DMS53 (cell line): Measurements from ENCODE around the gene APOBEC3H.
A peak's percentile ranks its signal among the peaks of the same experiment; 100 is the strongest.
"Not testable (repeated sequence)": the region's sequence is repeated elsewhere in the genome, so short reads cannot be mapped to it uniquely, and the experiment has no call there.

ENCODE experiments used
- DNase-seq: peaks from one replicate; lab custom pipeline; 2025; lab: John Stamatoyannopoulos, UW

APOBEC3H gene

DNA sequence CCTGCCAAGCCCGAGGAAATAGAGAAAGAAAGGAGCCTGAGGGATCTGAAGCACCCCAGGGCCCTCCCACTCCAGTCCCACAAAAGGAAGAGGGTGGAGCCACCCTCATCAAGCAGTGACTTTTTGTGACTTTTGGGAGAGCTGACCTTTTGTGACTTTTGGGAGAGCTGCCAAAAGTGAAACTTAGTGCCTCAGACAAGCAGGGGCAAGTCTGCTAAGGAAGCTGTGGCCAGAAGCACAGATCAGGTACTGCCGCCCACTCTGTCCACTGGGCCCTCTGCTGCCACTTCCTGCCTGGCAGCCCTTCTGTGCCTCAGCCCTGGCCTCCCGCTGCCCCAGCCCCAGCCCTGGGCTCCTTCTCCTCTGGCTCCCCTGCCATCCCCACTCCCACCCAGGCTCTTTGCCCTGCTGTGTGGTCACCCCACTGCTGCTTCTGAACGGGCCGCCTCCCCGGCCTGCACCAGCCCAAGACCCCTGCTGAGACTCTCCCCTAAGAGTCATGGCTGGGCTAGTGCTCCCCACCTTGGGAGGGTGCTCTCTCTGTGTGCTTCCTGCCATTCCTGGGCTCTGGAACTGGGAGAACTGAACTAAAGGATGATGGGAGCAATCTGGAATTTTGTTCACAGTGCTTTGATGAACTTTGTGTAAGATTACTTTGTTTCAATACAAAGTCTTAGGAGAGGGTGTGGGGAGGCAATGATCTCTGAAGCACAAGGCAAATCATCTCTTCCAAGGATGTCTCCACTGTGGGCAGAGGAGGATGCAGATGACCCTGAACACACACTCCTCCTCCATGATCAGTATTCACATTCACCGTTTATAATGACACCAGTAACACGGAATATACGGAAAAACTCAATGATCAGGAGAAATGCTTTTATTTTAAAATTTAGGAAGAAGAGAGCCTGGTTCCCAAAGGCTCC, at the start of gene APOBEC3H:
TSS of gene APOBEC3H (plus strand) at position 147 of the 923 bp plus-strand sequence. CDS start 3,035 bp downstream, outside the sequence.
- no peak for DNase-seq

GRCh38 chr22:39049486-39049885, 47.6 kb upstream of the APOBEC3H start:
- DNase-seq, result peak; percentile 12

DNA sequence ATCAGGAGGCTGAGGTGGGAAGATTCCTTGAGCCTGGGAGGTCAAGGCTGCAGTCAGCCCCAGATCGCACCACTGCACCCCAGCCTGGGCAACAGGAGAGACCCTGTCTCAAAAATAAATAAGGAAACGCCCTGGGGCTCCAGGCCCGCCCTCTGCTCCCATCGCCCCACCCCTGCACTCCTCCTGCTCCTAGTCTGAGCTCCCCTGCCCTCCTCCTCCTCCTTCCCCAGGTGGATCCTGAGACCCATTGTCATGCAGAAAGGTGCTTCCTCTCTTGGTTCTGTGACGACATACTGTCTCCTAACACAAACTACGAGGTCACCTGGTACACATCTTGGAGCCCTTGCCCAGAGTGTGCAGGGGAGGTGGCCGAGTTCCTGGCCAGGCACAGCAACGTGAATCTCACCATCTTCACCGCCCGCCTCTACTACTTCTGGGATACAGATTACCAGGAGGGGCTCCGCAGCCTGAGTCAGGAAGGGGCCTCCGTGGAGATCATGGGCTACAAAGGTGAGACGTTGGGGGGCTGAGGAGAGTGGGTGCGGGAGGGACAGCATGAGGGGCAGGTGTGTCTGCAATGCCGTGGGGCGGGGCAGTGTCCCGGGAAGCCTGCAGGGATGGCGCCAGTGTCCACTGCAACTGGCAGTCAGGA, 45.1 kb upstream of the APOBEC3H start:
- not testable (repeated sequence) for DNase-seq

DNA sequence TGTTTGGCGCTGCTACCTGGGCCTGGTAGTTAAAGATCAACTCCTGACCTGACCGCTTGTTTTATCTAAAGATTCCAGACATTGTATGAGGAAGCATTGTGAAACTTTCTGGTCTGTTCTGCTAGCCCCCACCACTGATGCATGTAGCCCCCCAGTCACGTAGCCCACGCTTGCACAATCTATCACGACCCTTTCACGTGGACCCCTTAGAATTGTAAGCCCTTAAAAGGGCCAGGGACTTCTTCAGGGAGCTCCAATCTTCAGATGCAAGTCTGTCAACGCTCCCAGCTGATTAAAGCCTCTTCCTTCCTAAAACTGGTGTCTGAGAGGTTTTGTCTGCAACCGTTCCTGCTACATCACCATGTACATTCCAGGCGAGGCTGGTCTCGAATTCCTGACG, 41.4 kb upstream of the APOBEC3H start:
- DNase-seq, result no peak

DNA sequence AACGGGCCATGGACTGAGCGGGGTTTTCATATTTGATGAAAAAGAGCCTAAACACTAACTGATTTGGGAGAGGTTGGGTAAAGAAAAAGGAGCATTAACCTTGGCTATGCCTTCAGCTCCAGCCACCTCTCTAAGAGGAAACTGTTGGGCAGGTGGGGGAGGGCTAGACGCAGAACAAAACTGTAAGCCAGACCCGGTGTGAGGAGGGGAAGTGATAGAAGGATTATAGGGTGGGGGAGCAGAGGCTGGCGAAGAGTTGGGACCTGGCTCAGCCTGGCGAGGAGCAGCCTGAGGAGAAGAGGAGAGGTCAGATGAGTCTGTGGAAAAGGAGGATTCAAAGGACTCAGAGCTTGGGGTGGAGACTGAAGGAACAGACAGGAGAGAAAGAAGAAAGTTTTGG, 35.8 kb upstream of the APOBEC3H start:
- not testable (repeated sequence) for DNase-seq

GRCh38 chr22:39061951-39062350, 35.1 kb upstream of the APOBEC3H start:
- not testable (repeated sequence) for DNase-seq

DNA sequence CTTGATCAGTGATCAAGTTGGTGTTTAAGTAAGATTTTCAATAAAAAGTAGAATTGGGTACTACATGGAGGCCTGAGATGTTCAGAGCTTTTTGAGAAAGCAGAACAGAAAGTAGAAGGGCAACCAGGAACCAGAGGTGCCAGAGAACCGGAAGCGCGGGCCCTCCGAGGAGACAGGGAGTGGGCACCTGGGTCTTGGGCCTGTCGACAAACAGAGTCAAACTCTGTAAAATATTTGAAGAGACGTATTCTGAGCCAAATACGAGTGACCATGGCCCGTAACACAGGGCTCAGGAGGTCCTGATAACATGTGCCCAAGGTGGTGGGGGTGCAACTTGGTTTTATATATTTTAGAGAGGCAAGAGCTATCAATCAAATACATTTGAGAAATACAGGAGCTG, 33.1 kb upstream of the APOBEC3H start:
- not testable (repeated sequence) for DNase-seq

DNA sequence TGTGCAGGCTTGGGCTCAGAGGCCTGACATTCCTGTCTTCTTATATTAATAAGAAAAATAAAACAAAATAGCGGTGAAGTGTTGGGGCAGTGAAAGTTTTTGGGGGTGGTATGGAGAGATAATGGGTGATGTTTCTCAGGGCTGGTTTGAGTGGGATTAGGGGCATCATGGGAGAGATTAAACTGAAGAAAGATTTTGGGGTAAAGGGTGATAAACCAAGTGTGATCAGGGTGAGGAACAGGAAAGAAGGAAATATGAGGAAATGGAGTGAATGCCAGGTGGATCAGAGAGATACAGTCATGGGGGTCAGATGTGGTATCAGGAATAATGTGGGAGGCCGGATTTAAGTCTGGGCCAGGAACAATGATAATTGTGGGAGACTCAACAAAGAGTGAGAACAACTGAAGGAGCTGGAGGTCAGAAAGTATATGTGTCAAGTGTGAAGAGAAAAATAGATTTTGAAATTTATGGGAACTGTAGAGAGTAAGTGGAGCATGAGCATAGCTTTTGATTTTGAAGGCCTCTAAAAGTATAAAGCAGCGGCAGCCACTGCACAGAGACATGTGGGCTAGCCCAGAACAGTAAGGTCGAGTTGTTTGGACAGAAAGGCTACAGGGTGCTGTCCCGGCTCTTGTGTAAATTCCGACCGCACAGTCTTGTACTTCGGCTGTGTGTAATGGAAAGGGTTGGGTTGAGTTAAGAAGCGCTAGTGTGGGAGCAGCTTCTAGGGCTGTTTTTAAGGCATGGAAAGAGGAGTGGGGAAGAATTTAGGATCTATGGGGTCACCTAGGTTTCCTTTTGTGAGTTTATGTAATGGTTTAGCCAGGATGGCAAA, 30.4 kb upstream of the APOBEC3H start:
- not testable (repeated sequence) for DNase-seq

DNA sequence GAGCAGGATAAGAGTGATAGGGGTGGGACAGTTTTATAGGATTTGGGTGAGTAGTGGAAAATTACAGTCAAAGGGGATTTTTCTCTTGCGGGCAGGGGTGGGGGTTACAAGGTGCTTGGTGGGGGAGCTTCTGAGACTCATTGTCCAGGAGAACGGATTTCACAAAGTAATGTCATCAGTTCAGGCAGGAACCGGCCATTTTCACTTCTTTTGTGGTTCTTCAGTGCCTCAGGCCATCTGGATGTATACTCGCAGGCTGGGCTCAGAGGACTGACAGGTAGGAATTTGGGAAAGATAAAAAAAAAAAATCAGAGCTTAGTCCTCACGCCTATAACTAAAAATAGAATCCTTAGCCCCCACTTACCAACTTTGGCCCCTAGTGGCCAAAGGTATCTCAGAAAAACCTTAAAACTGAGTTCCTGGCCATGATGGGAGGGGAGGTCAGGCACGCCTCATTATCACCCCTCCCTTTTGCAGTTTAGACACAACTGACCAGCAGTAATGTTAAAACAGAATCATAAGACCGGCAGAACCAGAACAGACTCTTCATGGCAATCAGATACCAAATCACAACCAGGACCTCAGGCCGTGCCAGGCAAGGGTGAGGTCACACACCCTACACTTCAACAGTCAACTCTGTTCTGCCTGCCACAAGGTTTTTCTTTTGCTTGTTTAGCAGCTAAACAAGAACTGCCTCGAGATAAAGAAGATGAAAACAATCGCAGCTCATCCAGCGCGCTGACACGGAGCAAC, 28.8 kb upstream of the APOBEC3H start:
- DNase-seq, result no peak

GRCh38 chr22:39070186-39070585, 26.9 kb upstream of the APOBEC3H start:
- no peak for DNase-seq

DNA sequence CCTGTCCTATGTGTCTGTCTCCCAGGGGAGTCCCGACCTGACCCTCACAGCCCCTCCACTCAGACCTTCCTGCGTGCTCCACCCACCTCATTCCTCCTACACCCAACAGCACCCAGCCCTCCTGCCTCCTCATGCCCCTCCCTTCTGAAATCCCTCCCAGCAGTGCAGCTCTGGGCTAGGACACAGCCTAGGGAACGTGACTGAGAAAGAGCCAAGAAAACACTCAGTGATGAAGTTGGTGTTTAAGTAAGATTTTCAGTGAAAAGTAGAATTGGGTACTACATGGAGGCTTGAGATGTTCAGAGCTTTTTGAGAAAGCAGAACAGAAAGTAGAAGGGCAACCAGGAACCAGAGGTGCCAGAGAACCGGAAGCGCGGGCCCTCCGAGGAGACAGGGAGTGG, 24.5 kb upstream of the APOBEC3H start:
- not testable (repeated sequence) for DNase-seq

DNA sequence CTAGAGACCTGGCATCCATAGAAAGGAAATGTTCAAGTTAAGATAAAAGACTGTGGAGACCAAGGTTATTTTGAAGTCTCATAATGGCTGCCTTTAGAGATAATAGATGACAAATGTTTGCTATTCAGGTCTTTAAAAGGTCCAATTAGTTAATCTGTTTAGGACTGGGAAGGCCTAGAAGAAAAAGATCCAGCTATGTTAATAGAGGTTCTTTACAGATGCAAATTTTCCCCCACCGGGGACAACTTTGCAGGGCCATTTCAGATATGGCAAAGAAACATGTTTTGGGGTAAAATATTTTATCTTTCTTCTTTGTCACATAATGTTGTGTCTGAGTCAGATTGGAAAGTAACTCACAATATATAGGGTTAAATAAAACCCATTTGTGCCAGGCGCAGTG, 23.1 kb upstream of the APOBEC3H start:
- DNase-seq, result no peak

- DNase-seq, result not testable (repeated sequence)
Observed at GRCh38 chr22:39076155-39077025, 20.7 kb upstream of the APOBEC3H start.

DNA sequence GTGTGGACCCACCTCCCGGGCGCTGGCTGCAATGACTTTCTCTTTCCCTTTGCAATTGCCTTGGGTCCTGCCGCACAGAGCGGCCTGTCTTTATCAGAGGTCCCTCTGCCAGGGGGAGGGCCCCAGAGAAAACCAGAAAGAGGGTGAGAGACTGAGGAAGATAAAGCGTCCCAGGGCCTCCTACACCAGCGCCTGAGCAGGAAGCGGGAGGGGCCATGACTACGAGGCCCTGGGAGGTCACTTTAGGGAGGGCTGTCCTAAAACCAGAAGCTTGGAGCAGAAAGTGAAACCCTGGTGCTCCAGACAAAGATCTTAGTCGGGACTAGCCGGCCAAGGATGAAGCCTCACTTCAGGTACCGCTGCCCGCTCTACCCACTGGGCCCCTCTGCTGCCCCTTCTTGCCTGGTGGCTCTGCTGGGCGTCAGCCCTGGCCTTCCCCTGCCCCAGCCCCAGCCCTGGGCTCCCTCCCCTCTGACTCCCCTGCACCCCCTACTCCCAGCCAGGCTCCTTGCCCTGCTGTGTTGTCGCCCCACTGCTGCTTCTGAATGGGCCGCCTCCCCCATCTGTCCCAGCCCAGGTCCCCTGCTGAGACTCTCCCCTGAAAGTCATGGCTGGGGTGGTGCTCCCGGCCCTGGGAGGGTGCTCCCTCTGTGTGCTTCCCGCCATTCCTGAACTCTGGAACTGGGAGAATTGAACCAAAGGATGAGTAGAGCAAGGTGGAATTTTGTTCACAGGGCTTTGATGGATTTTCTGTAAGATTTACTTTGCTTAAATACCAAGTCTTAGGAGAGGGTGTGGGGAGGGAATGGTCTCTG, 19.8 kb upstream of the APOBEC3H start, which contains the start of gene APOBEC3G:
TSS of gene APOBEC3G (plus strand) at position 250 of the 815 bp plus-strand sequence. CDS start at position 337, 87 bp downstream.
- DNase-seq, result not testable (repeated sequence)

DNA sequence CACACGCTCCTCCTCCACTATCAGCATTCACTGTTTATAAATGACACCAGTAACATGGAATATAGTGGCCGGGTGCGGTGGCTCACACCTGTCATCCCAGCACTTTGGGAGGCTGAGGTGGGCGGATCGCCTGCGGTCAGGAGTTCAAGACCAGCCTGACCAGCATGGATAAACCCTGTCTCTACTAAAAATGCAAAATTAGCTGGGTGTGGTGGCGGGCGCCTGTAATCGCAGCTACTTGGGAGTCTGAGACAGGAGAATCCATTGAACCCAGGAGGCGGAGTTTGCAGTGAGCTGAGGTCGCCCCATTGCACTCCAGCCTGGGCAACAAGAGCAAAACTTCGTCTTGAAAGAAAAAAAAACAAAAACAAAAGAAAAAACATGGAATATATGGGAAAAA, 19.1 kb upstream of the APOBEC3H start:
- DNase-seq, result not testable (repeated sequence)

- DNase-seq, result no peak
Observed at GRCh38 chr22:39078329-39078728, 18.7 kb upstream of the APOBEC3H start.

DNA sequence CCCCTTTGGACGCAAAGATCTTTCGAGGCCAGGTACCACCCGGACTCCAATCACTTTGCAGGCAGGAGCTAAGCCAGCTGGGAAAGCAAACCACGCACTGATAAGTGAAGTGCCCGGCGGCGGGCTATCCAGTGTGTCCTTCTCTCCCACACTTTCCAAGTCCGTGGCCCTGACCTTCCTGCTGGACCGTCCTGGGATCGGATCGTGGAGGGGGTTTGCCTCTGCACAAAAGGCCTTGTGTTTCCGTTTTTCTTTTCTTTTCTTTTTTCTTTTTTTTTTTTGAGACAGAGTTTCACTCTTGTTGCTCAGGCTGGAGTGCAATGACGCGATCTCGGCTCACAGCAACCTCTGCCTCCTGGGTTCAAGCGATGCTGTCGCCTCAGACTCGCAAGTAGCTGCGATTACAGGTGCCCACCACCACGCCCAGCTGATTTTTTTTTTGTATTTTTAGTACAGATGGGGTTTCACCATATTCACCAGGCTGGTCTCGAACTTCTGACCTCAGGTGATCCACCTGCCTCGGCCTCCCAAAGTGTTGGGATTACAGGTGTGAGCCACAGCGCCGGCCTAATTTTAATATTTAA, 17.9 kb upstream of the APOBEC3H start:
- not testable (repeated sequence) for DNase-seq

- DNase-seq, result no peak
Observed at GRCh38 chr22:39080052-39080762, 16.8 kb upstream of the APOBEC3H start.
